ENCODE data around the gene CERK.

GRCh38 chr22:46752988-46753310, 14.9 kb upstream of the CERK start:
- TF ChIP-seq EZH2 (IDR thresholded peaks at IDR 0.05) (no peak), POLR2AphosphoS5 (IDR thresholded peaks at IDR 0.05; ENCODE audit: borderline replicate concordance, low read depth, low read length) (no peak), FOXP2 (optimal IDR thresholded peaks at IDR 0.05; ENCODE audit: control extremely low read depth, extremely low read length, insufficient read depth) (no peak)

Measured in SK-N-MC (cell line).